NCI-H1105 treated with DMSO at 0.1 percent for 48 hours (cell line): ENCODE measurements around the gene NFYC.
"Not testable (repeated sequence)": the region's sequence is repeated elsewhere in the genome, so short reads cannot be mapped to it uniquely, and the experiment has no call there.

Experiments used
- DNase-seq: peaks from one replicate; lab custom pipeline; 2025; lab: John Stamatoyannopoulos, UW

The NFYC gene

GRCh38 chr1:40665335-40666171 lies 26.0 kb upstream of the NFYC start, which contains the start of gene RIMS3:
Gene RIMS3 (minus strand): TSS chr1:40665682. CDS start chr1:40641925, 23,757 bp downstream.
- DNase-seq = peak; percentile 70

GRCh38 chr1:40668769-40669525 lies 22.6 kb upstream of the NFYC start:
- peak; percentile 72 for DNase-seq

GRCh38 chr1:40673452-40673851 lies 18.1 kb upstream of the NFYC start:
- DNase-seq = no peak

- DNase-seq = no peak
Measured at GRCh38 chr1:40676501-40676900, 15.0 kb upstream of the NFYC start.

- DNase-seq = no peak
Measured at GRCh38 chr1:40679165-40679953, 12.1 kb upstream of the NFYC start.

GRCh38 chr1:40684669-40685068 lies 6.8 kb upstream of the NFYC start:
- DNase-seq = no peak

- no peak for DNase-seq
Measured at GRCh38 chr1:40687059-40687458, 4.4 kb upstream of the NFYC start.

GRCh38 chr1:40687661-40688060 lies 3.8 kb upstream of the NFYC start:
- no peak for DNase-seq

- DNase-seq = no peak
Measured at GRCh38 chr1:40689737-40690136, 1.8 kb upstream of the NFYC start.

GRCh38 chr1:40690771-40691537 lies 550 bp upstream of the NFYC start:
- DNase-seq = no peak

- DNase-seq = no peak
Measured at GRCh38 chr1:40692429-40692895, 958 bp downstream of the NFYC start.

- DNase-seq = no peak
Measured at GRCh38 chr1:40693425-40693824, 1.9 kb downstream of the NFYC start.

GRCh38 chr1:40694353-40694874 lies 2.9 kb downstream of the NFYC start:
- no peak for DNase-seq

GRCh38 chr1:40696294-40696693 lies 4.8 kb downstream of the NFYC start:
- no peak for DNase-seq

- no peak for DNase-seq
Measured at GRCh38 chr1:40697436-40697835, 5.9 kb downstream of the NFYC start.

- no peak for DNase-seq
Measured at GRCh38 chr1:40699787-40700186, 8.3 kb downstream of the NFYC start.

GRCh38 chr1:40701684-40702083 lies 10.2 kb downstream of the NFYC start:
- DNase-seq = no peak

GRCh38 chr1:40702810-40703209 lies 11.3 kb downstream of the NFYC start:
- DNase-seq = not testable (repeated sequence)

GRCh38 chr1:40703316-40703715 lies 11.8 kb downstream of the NFYC start:
- DNase-seq = no peak

- DNase-seq = no peak
Measured at GRCh38 chr1:40704817-40705733, 13.6 kb downstream of the NFYC start.
